Stimulated activated naive CD8-positive, alpha-beta T cell treated with anti-CD3 and anti-CD28 coated beads, Interleukin-15, amount 100 ng/mL, for 72 hours (primary cell): ENCODE data around the gene HES2.

ENCODE experiments used
- ATAC-seq: fragments of 150-1000 bp; cut with Tn5 transposase; 2 replicates; pipeline ENCODE4 v1.10.0; 2021; ENCODE audit warnings: mild to moderate bottlenecking, moderate library complexity
- DNase-seq, 2 donors: peaks; one replicate each; pipeline ENCODE4 v3.0.0; 2021 to 2022
- H3K27ac Mint-ChIP-seq, 2 donors: one replicate each; pipeline ENCODE4 v1.8.0; 2022; ENCODE audit warnings: mild to moderate bottlenecking in 2 of 2, mixed read lengths in 2 of 2, moderate library complexity in 2 of 2
- H3K27me3 Mint-ChIP-seq: one replicate; pipeline ENCODE4 v1.8.0; 2022; ENCODE audit warnings: mixed read lengths
- H3K4me1 Mint-ChIP-seq: one replicate; pipeline ENCODE4 v1.8.0; 2022; ENCODE audit warnings: mild to moderate bottlenecking, mixed read lengths
- H3K4me3 Mint-ChIP-seq, 2 donors: one replicate each; pipeline ENCODE4 v1.8.0; 2022; ENCODE audit warnings: mild to moderate bottlenecking in 2 of 2, mixed read lengths in 2 of 2, moderate library complexity in 1 of 2
- H3K9me3 Mint-ChIP-seq, 2 donors: one replicate each; pipeline ENCODE4 v1.8.0; 2022; ENCODE audit warnings: mixed read lengths in 2 of 2

HES2 gene, protein sequence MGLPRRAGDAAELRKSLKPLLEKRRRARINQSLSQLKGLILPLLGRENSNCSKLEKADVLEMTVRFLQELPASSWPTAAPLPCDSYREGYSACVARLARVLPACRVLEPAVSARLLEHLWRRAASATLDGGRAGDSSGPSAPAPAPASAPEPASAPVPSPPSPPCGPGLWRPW

DNA sequence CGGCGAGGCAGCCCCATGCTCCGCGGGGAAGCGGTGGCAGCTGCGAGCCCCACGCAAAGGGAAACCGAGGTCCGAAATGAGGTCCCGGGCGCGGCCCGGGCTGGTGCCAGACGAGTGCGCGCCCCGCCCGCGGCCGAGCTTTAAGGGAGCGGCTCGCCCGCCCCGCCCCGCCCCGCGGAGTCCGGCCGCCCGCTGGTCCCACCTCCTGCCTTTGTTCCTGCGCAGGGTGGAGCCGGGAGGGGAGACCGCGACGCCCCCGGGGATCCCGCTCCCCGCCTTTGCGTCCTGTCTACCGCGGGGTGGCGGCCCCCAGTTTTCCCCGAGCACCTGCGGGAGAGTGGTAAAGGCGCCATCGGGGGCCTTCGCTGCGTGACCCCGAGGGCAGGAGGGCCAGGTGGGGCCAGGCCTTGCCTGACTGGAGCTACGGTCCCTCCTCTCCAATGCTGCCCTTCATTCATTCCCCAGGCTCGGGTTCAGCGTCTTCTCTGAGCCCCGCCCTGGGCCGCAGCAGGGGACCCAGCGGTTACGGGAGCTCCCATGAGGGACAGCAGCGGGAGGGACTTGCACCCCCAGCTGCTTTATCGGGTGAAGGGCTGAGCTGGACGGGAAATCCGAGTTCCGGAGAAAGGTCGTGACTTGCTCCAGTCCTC lies at the start of gene HES2:
TSS of gene HES2 (minus strand) at position 116 of the 650 bp plus-strand sequence. CDS start at position 17, 99 bp downstream.
- H3K4me3 Mint-ChIP-seq: peak within 1 kb of the TSS; percentile 37 to 70
- no peak within 1 kb of the TSS for H3K27ac Mint-ChIP-seq
- H3K4me1 Mint-ChIP-seq: peaks cover 40% of the 10 kb centered on the region
- DNase-seq (no peak), ATAC-seq (peak; percentile 8)
- no peaks in the 10 kb centered on the region for H3K9me3 Mint-ChIP-seq
- peaks cover 98% of the 10 kb centered on the region for H3K27me3 Mint-ChIP-seq

DNA sequence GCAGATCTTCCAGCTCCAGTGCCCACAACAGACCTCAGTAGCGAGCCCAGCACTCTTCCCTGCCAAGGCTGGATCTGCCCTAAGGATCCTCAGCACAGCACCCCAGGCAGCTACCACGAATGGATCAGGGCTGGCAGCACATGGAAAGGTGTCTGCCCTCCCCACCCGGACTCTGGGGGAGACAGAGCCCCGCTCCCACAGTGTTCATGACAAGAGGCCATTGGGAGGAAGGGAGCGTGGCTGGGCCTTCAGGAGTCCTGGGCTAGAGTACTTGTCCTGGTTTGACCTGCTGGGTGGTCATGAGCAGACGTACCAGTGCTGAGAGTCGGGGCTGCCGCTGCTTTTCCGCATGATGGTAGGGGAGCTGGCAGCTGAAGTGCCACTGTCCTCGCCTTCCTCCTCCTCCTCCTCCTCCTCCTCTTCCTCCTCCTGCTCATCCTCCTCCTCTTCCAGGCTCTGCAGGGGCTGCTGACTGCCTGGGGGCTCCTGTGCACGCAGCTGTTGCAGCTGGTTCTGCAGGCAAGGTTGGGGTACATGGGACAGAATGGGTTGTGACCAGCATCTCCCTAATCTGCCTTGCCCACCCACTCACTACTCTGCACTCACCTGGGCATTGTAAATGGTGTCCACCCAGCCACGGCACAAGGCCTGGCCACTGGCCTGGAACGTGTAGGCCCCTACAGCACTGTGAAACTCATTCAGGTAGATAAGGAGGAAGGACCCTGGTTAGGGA lies 49.2 kb upstream of the HES2 start:
- Mint-ChIP-seq H3K4me3 (no peak overlapping the region), H3K4me1 (peaks cover 42% of the 10 kb centered on the region), H3K27ac (peak overlapping the region; percentile 49 to 72), H3K9me3 (no peaks in the 10 kb centered on the region), H3K27me3 (no peaks in the 10 kb centered on the region)
- no peak for ATAC-seq
- no peak for DNase-seq

DNA sequence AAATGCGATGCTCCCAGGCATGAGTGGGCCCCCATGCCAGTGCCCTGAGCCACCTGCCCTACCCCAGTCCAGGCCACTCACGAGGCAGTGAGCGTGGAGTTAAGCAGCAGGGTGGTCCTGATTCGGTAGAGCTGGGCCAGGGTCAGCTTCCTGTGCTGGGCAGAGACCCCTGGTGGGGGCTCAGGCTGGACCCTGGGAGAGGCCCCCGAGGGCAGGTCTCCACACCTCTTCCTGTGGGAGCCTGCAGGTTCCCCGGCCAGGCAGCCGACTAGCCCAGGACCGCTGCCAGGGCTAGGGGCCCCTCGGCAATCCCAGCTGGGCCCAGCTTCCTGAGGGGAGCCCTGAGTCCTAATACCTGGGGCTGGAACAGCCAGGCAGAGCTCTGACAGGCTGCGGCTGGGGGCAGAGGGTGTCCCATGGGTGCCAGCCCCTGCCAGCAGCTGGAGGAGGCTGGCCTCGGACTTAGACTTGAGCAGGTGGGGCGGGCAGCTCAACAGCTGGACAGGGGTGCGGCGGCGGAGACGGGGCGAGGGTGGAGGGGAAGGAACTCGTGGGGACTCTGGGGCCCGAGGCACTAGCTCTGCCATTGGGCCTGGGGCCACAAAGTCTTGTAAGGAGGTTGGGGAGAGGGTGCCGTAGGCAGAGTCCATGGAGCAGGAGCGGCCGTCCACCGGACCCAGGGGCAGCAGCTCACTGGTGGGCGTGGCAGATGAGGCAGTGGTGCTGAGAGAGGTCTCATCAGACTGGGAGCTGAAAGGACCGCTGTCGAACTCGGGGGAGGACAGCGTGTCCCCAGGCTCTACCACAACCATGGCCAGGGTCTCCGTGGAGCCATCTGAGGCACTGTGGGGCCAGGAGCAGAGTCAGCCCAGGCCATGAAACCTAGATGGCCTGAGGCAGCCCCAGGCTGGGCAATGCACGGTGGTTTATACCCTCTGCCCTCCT lies 48.3 kb upstream of the HES2 start:
- H3K4me1 Mint-ChIP-seq: peaks cover 47% of the 10 kb centered on the region
- no peaks in the 10 kb centered on the region for H3K9me3 Mint-ChIP-seq
- H3K4me3 Mint-ChIP-seq: no peak overlapping the region
- ATAC-seq (no peak), DNase-seq (no peak)
- H3K27ac Mint-ChIP-seq: peak overlapping the region in 1 of 2 donors; percentile 89
- no peaks in the 10 kb centered on the region for H3K27me3 Mint-ChIP-seq

DNA sequence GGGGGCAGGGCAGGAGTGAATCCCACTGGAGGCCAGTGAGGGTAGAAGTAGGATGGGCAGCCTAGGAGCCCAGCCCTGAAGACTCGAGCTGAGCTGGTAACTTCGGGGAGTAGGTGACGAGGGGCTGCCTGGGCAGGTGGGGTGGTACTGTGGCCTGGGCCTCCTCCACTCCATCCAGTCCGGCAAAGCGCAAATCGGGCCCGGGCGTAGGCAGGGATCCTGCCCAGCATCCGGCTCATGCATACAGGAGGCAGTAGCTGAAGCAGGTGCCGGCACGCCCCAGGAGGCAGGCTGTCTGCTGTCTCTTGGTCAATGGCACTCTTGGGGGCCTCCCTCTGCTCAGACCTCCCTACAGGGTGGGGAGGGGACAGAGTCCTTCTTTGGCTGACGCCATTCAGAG lies 47.5 kb upstream of the HES2 start:
- no peak overlapping the region for H3K4me3 Mint-ChIP-seq
- ATAC-seq (no peak), DNase-seq (no peak)
- no peaks in the 10 kb centered on the region for H3K9me3 Mint-ChIP-seq
- H3K27me3 Mint-ChIP-seq: no peaks in the 10 kb centered on the region
- H3K27ac Mint-ChIP-seq: peak overlapping the region in 1 of 2 donors; percentile 89
- H3K4me1 Mint-ChIP-seq: peaks cover 52% of the 10 kb centered on the region

DNA sequence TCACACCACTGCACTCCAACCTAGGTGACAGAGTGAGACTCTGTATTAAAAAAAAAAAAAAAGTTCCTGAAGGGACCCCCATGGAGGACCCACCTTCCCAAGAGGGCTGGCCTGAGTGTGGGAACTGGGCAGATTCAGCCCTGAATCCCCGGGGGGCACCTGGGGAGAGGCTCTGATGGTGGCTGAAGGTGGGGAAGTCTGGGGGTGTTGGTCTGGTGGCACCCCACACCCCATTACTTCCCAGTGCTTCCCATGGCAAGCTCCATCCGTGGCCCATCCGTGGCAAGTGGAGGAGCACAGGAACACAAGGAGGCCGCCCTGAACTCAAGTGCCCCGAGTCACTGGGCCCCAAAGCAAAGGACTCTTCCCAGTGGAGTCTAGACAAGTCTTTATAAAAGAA lies 47.0 kb upstream of the HES2 start:
- no peaks in the 10 kb centered on the region for H3K27me3 Mint-ChIP-seq
- no peak for ATAC-seq
- H3K27ac Mint-ChIP-seq: peak overlapping the region in 1 of 2 donors; percentile 89
- peaks cover 52% of the 10 kb centered on the region for H3K4me1 Mint-ChIP-seq
- H3K9me3 Mint-ChIP-seq: no peaks in the 10 kb centered on the region
- peak overlapping the region; percentile 88 for H3K4me3 Mint-ChIP-seq
- DNase-seq: no peak

DNA sequence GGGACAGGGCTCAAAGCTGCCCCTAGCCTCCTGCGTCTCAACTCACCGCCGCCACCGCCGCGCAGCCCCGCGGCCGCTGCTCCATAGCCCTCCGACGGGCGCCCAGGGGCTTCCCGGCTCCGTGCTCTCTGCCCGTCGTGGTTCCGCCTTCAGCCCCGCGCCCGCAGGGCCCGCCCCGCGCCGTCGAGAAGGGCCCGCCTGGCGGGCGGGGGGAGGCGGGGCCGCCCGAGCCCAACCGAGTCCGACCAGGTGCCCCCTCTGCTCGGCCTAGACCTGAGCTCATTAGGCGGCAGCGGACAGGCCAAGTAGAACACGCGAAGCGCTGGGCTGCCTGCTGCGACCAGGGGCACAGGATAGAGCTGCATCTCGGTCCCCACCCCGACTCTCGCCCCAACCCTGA lies 46.3 kb upstream of the HES2 start, which contains the start of gene TNFRSF25:
TSS of gene TNFRSF25 (minus strand) at position 151 of the 400 bp plus-strand sequence. CDS start at position 85, 66 bp downstream.
- H3K9me3 Mint-ChIP-seq: no peaks in the 10 kb centered on the region
- H3K27ac Mint-ChIP-seq: peak within 1 kb of the TSS; percentile 85 to 97
- DNase-seq (peak; percentile 64 to 65), ATAC-seq (peak; percentile 76)
- peak within 1 kb of the TSS; percentile 88 for H3K4me3 Mint-ChIP-seq
- H3K4me1 Mint-ChIP-seq: peaks cover 58% of the 10 kb centered on the region
- no peaks in the 10 kb centered on the region for H3K27me3 Mint-ChIP-seq

DNA sequence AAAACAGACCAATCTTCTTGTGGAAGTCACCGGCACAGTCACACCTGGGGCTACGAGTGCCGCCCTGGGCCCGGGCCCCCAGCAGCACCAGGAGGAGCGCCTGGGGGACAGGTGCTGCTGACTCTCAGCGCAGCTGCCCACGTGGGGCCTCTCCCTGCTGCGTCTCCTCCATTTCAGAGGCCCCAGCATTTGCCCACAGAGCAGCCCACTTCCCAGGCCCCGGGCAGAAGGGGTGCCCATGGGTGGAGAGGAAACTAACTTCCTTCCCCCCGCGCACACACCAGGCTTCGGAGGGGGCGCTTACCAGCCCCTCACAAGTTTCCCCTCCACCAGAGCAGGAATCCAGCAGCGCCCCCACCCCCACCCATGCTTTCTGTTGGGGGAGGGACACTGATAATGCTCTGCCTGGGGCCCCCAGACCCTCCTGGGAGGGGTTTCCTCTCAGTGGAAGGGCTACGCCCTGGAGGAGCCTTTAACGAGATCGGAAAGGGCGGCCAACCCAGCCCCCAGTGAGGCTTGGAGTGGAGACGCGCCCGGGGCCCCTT lies 45.8 kb upstream of the HES2 start:
- Mint-ChIP-seq H3K27ac (peak overlapping the region; percentile 85 to 97), H3K4me1 (peaks cover 63% of the 10 kb centered on the region), H3K4me3 (peak overlapping the region; percentile 88), H3K27me3 (no peaks in the 10 kb centered on the region), H3K9me3 (no peaks in the 10 kb centered on the region)
- ATAC-seq (peak; percentile 55), DNase-seq (peak in 1 of 2 donors; percentile 60)

DNA sequence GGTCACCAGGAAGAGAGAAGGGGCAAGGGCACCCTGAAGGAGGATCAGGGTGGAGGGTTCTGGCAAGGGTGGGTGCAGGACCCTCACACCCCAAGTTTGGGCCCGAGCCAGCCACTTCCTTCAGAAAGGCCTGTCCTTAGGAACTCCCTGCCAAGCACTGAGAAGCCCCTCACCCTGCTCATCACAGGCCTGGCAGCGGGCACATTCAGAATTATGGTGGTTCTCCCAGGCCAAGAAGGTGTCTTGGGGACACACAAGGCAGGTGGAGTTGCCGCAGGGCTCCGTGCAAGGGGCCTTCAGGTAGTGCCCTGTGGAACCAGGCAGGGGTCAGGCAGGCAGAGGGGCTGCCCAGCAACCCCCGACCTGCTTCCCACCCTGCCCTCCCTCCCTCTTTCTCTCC lies 45.2 kb upstream of the HES2 start:
- Mint-ChIP-seq H3K4me1 (peaks cover 69% of the 10 kb centered on the region), H3K27ac (peak overlapping the region; percentile 3 to 91), H3K27me3 (no peaks in the 10 kb centered on the region), H3K9me3 (no peaks in the 10 kb centered on the region), H3K4me3 (peak overlapping the region; percentile 88)
- no peak for DNase-seq
- ATAC-seq: no peak

DNA sequence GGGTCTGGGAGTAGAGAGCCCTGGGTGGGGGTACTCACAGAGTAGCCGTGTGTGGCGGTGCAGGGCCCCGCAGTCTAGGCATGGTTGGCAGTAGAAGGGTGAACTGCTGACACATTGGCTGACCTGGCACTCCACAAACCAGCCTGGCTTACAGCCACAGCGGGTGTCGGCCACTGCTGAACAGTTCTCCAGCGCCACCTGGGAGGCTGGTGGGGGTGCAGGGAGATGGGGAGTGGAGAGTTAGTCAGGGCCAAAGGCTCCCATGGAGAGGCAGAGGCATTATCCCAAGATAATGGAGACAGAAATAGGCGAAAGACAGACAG lies 44.8 kb upstream of the HES2 start:
- no peaks in the 10 kb centered on the region for H3K9me3 Mint-ChIP-seq
- ATAC-seq (no peak), DNase-seq (peak in 1 of 2 donors; percentile 49)
- H3K27me3 Mint-ChIP-seq: no peaks in the 10 kb centered on the region
- H3K4me3 Mint-ChIP-seq: peak overlapping the region; percentile 88
- peaks cover 73% of the 10 kb centered on the region for H3K4me1 Mint-ChIP-seq
- H3K27ac Mint-ChIP-seq: peak overlapping the region; percentile 3 to 91

DNA sequence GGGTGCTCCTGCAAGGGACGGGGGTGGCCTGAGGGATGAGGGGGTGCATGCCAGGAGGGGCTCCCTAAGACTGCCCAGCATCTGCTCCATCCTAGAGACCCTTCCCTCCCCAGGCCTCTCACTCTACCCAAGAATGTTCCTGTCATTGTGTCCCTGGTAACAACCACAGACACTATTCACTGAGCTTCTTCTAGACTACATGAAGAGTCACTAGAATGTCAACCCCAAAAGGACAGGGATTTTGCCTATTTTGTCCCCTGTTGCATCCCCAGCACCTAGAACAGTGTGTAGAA lies 43.3 kb upstream of the HES2 start:
- Mint-ChIP-seq H3K9me3 (no peaks in the 10 kb centered on the region), H3K4me3 (peak overlapping the region; percentile 41 to 59), H3K27me3 (no peaks in the 10 kb centered on the region), H3K27ac (peak overlapping the region; percentile 17 to 60), H3K4me1 (peaks cover 77% of the 10 kb centered on the region)
- ATAC-seq (no peak), DNase-seq (no peak)

DNA sequence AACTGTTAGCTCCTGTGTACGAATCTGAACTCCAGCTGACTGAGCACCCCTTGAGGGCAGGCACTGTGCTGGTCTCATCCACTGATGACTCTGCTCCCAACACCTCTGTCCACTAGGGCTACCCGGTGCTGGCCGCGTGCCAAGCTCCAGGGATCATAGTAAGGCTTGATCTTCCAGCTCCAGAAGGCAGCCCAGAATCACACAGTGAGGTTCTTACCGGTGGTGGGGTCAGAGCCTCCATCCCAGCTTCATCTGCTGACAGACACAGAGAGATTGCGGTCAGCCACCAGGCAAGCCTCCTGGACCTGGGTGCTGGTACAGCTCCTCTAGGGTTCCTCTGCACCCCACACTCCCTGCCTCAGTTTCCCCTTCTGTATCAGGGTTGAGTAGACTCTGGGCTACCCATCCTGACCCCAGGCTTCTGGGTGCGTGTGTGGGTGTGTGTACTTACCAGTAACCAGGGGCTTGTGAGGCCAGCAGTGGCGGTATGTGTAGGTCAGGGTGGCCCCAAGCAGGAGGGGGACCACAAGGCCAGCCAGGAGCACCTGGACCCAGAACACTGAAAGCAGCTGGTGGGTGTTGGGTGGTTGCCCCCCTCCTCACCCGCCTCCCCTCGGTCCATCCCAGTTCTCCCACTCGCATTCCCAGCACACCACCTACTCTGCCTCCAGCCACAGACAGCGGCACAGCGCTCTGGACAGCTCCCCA lies 42.8 kb upstream of the HES2 start:
- no peak for DNase-seq
- H3K4me1 Mint-ChIP-seq: peaks cover 74% of the 10 kb centered on the region
- H3K27ac Mint-ChIP-seq: peak overlapping the region; percentile 53 to 60
- peak overlapping the region; percentile 60 to 64 for H3K4me3 Mint-ChIP-seq
- H3K9me3 Mint-ChIP-seq: no peaks in the 10 kb centered on the region
- no peak for ATAC-seq
- H3K27me3 Mint-ChIP-seq: peaks cover 2% of the 10 kb centered on the region

DNA sequence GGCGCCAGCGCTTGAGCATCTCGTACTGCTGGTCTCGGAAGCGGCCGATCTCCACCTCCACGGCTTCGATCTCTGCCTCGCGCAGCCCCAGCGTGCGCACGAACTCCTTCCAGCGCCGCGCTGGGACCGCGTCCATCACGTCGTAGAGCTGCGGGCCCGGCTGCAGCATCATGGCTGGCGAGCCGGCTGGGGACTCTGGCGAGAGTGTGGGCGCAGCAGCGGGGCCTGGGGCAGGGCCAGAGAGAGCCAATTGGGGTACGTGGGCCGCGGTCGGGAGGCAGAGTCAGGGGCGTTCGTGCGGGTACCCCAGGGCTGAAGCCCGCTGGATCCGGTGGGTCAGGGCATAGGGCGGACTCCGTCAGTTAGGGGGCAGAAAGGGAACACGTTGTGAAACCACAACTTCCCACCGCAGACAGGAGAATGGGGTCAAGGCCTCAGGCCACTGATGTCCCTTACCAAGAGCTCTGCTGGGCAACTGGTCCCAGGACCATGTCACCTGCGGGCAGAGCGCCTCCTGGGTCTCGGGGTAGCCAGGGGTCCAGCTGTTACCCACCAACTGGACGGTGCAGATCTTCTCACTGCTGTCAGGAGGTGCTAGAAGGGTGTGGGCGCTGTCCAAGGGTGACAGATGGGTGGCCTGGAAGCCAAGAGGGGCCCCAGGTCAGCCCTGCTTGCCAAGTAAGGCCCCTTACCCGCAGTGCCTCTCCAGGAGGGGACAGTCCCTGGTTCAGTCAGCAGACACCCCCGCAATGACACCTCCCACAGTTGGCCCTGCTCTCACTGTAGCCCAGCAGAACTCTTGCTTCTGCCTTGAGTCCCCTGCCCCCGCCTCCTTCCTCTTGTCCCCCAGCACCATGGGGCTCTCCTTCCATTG lies 42.1 kb upstream of the HES2 start:
- H3K4me3 Mint-ChIP-seq: peak overlapping the region; percentile 72 to 75
- ATAC-seq: no peak
- DNase-seq: no peak
- peak overlapping the region; percentile 53 to 93 for H3K27ac Mint-ChIP-seq
- H3K27me3 Mint-ChIP-seq: peaks cover 9% of the 10 kb centered on the region
- H3K9me3 Mint-ChIP-seq: no peaks in the 10 kb centered on the region
- H3K4me1 Mint-ChIP-seq: peaks cover 71% of the 10 kb centered on the region

DNA sequence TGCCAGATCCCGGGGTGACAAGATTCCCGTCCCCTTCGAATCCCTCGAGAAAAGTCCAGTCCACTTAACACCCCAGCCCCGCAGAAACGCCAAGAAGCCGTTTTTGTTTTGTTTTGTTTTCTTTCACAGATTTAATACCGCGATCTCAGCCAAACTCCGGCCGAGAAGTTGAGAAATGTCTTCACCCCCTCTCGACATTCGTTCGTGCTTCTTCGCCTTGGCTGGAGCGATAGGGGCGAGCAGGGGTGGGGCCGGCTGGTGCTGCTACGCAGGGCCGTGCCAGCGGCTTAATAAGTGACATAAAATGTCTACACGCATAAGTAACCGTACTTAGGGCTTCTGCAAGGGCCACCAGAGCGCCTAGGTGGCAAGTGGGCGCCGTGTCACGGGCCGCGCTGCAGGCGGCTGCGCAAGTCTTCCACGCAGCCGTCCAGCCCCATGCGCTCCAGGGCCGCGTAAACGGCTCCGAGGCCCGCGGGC lies 41.4 kb upstream of the HES2 start:
- DNase-seq (no peak), ATAC-seq (no peak)
- peaks cover 72% of the 10 kb centered on the region for H3K4me1 Mint-ChIP-seq
- no peaks in the 10 kb centered on the region for H3K9me3 Mint-ChIP-seq
- H3K4me3 Mint-ChIP-seq: peak overlapping the region; percentile 72 to 75
- peaks cover 16% of the 10 kb centered on the region for H3K27me3 Mint-ChIP-seq
- peak overlapping the region; percentile 86 to 93 for H3K27ac Mint-ChIP-seq
